Natural killer cell (primary cell): ENCODE data around the gene ATP8B4. TPM values are rescaled to one million over a fixed set of nuclear protein-coding genes. Genes with fewer than 3 reads are reported as not detected.

ENCODE experiments used
- ATAC-seq, 3 donors: fragments of 150-1000 bp in 2 of 3; fragments of 200-7000 bp in 1 of 3; cut with Tn5 transposase; 1 replicate in 1 of 3; 2 replicates in 2 of 3; pipeline ENCODE4 v1.10.0; 2021; ENCODE audit warnings: mild to moderate bottlenecking in 2 of 3, moderate library complexity in 2 of 3
- DNase-seq, 2 donors: peaks; one replicate each; pipeline versions ENCODE4 v3.0.0 to v3.0.0-alpha.2; 2013 to 2021; ENCODE audit warnings: mixed read lengths in 1 of 2
- H3K27ac ChIP-seq: one replicate; pipeline ENCODE4 v1.5.1; 2013; ENCODE audit warnings: mild to moderate bottlenecking, low read length
- H3K27me3 ChIP-seq: one replicate; pipeline ENCODE4 v1.6.1; 2013; ENCODE audit warnings: low read length; ENCODE audit not compliant: control insufficient read depth, insufficient read depth
- H3K36me3 ChIP-seq: one replicate; pipeline ENCODE4 v1.6.1; 2013; ENCODE audit warnings: low read length; ENCODE audit not compliant: control insufficient read depth, insufficient read depth
- H3K4me1 ChIP-seq: one replicate; pipeline ENCODE4 v1.6.1; 2013; ENCODE audit warnings: low read length; ENCODE audit not compliant: control insufficient read depth, insufficient read depth
- H3K4me3 ChIP-seq: one replicate; pipeline ENCODE4 v1.5.1; 2013; ENCODE audit warnings: low read length
- H3K9me3 ChIP-seq: one replicate; pipeline ENCODE4 v1.6.1; 2013; ENCODE audit warnings: low read length; ENCODE audit not compliant: control insufficient read depth, insufficient read depth
- H3K27ac Mint-ChIP-seq, 2 donors: one replicate each; pipeline ENCODE4 v1.8.0; 2022; ENCODE audit warnings: mild to moderate bottlenecking in 2 of 2, mixed read lengths in 2 of 2, moderate library complexity in 1 of 2
- H3K27me3 Mint-ChIP-seq, 2 donors: one replicate each; pipeline ENCODE4 v1.8.0; 2022; ENCODE audit warnings: low read depth in 2 of 2, mixed read lengths in 2 of 2
- H3K36me3 Mint-ChIP-seq: one replicate; pipeline ENCODE4 v1.8.0; 2022; ENCODE audit warnings: mixed read lengths
- H3K4me1 Mint-ChIP-seq, 2 donors: one replicate each; pipeline ENCODE4 v1.8.0; 2022; ENCODE audit warnings: mixed read lengths in 2 of 2
- H3K4me3 Mint-ChIP-seq: one replicate; pipeline ENCODE4 v1.8.0; 2022; ENCODE audit warnings: mild to moderate bottlenecking, moderate library complexity, mixed read lengths
- H3K9me3 Mint-ChIP-seq, 2 donors: one replicate each; pipeline ENCODE4 v1.8.0; 2022; ENCODE audit warnings: mixed read lengths in 2 of 2
- CTCF ChIP-seq: fragments of 200-600 bp; IDR thresholded peaks from one replicate; pipeline ENCODE4 v1.8.0; 2022; ENCODE audit warnings: antibody characterized with exemption
- WGBS: methylation state at CpG from one replicate; pipeline ENCODE4 v1.1.7; 2013; ENCODE audit warnings: missing lambda C conversion rate; ENCODE audit not compliant: insufficient coverage; 5-methylcytosine and 5-hydroxymethylcytosine counted together
- intact Hi-C: fragments of 100-400 bp; cut with micrococcal nuclease; formaldehyde crosslinking; loops from one replicate; pipeline ENCODE4 v1.14.2; 2022
- total RNA-seq, 4 donors: library from RNA; stranded (reverse); fragments of 120-200 nt in 1 of 4; gene quantifications; one replicate each; pipeline versions ENCODE4 v1.2.3 to v1.2.4, GENCODE V29; 2013 to 2022

ATP8B4 gene
- total RNA-seq, 3 donors from 2014 or later (not counting 1 experiment from before 2014, with no cell fraction given) = 55.6 to 89.5 (median 75.1) TPM

DNA sequence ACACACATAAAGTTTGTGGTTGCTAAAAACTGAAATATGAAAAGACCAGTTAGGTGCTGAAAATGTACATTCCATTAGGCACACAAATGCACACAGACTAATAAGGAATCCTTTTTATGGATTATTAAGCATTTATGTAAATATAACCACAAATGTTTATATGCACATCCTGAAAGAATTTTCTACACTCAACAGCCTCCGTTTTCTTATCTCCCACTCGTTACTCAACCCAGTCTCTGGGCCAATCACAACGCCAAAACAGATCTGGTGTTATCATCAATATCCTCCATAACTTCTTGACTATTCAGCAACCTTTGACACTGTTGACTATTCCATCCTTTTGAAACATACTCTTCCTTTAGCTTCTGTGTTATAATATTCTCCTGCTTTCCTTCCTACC is 136.4 kb downstream of the ATP8B4 start:
- Mint-ChIP-seq H3K4me3 (no peak overlapping the region), H3K9me3 (no peaks in the 10 kb centered on the region), H3K36me3 (peaks cover 16% of the 10 kb centered on the region), H3K4me1 (peaks cover 15 to 24% of the 10 kb centered on the region in 2 donors), H3K27ac (peak overlapping the region; percentile 29 to 41), H3K27me3 (no peaks in the 10 kb centered on the region)
- WGBS = 88% methylated on average over 3 of the region's 3 CpGs
- Histone ChIP-seq H3K36me3 (peaks cover 53% of the 10 kb centered on the region), H3K4me1 (no peaks in the 10 kb centered on the region), H3K27me3 (no peaks in the 10 kb centered on the region), H3K4me3 (no peak overlapping the region), H3K9me3 (no peaks in the 10 kb centered on the region), H3K27ac (no peak overlapping the region)
- TF ChIP-seq CTCF = no peak
- intact Hi-C loops = no loop called here
- DNase-seq (no peak), ATAC-seq (no peak)

DNA sequence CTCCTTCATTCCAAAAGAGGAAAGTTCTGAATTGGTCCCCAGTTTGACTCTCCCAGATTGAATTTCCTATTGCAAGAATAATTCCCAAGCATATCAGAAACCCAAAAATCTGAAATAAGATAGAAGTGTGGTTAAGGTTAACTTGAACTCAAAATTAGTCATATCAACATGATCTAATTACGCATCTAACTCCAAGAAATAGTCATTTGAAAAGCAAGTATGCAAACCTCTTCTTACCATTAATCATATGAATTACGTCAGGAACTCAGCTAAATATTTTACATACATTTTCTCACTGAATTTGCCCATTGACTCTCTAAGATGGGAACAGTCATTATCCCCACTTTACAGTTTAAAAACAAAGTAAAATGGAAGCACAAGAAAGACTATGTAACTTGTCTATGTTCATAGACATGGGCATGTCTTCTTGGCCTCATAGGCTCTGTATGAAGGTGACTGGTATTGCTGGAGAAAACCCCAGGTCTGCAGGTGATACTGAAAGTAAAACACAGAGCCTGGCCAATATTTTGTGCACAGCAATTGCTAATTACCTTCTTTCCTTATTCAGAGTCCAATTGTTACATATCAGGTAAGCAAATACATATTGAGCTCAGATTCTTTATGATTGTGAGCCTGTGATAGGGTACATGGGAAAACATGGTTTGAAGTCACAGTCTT is 139.2 kb downstream of the ATP8B4 start:
- Histone ChIP-seq H3K9me3 (no peaks in the 10 kb centered on the region), H3K36me3 (peaks cover 35% of the 10 kb centered on the region), H3K4me1 (no peaks in the 10 kb centered on the region), H3K27ac (no peak overlapping the region), H3K4me3 (no peak overlapping the region), H3K27me3 (no peaks in the 10 kb centered on the region)
- no peaks in the 10 kb centered on the region for H3K27me3 Mint-ChIP-seq
- peaks cover 15 to 24% of the 10 kb centered on the region in 2 donors for H3K4me1 Mint-ChIP-seq
- DNase-seq (no peak), ATAC-seq (no peak)
- intact Hi-C loops = no loop called here
- H3K9me3 Mint-ChIP-seq = no peaks in the 10 kb centered on the region
- H3K27ac Mint-ChIP-seq = peak overlapping the region; percentile 5 to 56
- TF ChIP-seq CTCF = no peak
- 92% methylated on average over 2 of the region's 2 CpGs for WGBS
- no peak overlapping the region for H3K4me3 Mint-ChIP-seq
- H3K36me3 Mint-ChIP-seq = peaks cover 18% of the 10 kb centered on the region

- no peak overlapping the region for H3K4me3 Mint-ChIP-seq
- ATAC-seq = no peak
- no peak for DNase-seq
- H3K27ac Mint-ChIP-seq = no peak overlapping the region
- 58% methylated on average over 2 of the region's 2 CpGs for WGBS
- peaks cover 22% of the 10 kb centered on the region for H3K36me3 ChIP-seq
- H3K4me1 ChIP-seq = no peaks in the 10 kb centered on the region
- no peaks in the 10 kb centered on the region for H3K27me3 Mint-ChIP-seq
- no peaks in the 10 kb centered on the region for H3K27me3 ChIP-seq
- no peak for TF ChIP-seq CTCF
- H3K9me3 ChIP-seq = no peaks in the 10 kb centered on the region
- peaks cover 15 to 24% of the 10 kb centered on the region in 2 donors for H3K4me1 Mint-ChIP-seq
- no peak overlapping the region for H3K4me3 ChIP-seq
- H3K36me3 Mint-ChIP-seq = peaks cover 8% of the 10 kb centered on the region
- no peak overlapping the region for H3K27ac ChIP-seq
- intact Hi-C loops = no loop called here
- no peaks in the 10 kb centered on the region for H3K9me3 Mint-ChIP-seq
Observed at GRCh38 chr15:49978121-49978520, 140.9 kb downstream of the ATP8B4 start.

DNA sequence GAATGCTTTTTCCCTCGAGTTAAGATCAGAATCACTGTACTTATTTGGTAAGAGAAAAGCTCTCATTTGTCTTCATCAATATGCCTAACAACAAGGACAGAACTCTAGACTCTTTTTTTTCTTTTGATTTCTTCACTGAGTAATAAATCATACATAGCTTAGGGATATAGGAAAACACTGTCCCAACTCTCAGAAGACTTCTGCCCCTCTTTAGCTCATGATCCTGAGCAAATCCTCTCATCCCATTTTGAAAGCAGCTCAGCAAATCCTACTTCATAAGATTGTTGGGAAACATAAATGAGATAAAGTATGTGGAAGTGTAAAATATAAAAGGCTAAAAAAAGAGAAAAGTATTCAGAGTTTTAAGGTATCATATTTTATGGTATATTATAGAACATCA is 141.7 kb downstream of the ATP8B4 start:
- Histone ChIP-seq H3K4me1 (no peaks in the 10 kb centered on the region), H3K4me3 (no peak overlapping the region), H3K36me3 (peaks cover 20% of the 10 kb centered on the region), H3K27ac (no peak overlapping the region), H3K27me3 (no peaks in the 10 kb centered on the region), H3K9me3 (no peaks in the 10 kb centered on the region)
- no peaks in the 10 kb centered on the region for H3K9me3 Mint-ChIP-seq
- no peak for TF ChIP-seq CTCF
- no peak overlapping the region for H3K4me3 Mint-ChIP-seq
- peaks cover 9 to 20% of the 10 kb centered on the region in 2 donors for H3K4me1 Mint-ChIP-seq
- peak overlapping the region in 1 of 2 donors; percentile 6 for H3K27ac Mint-ChIP-seq
- no peaks in the 10 kb centered on the region for H3K27me3 Mint-ChIP-seq
- DNase-seq (no peak), ATAC-seq (no peak)
- WGBS = 80% methylated on average over 1 of the region's 1 CpG
- peaks cover 8% of the 10 kb centered on the region for H3K36me3 Mint-ChIP-seq
- intact Hi-C loops = no loop called here
